ENCODE measurements around the gene TSFM. TPM values are rescaled to one million over a fixed set of nuclear protein-coding genes. Genes with fewer than 3 reads are reported as not detected.

Gene TSFM
- polyA plus RNA-seq, 1 experiment, result 15.1 TPM

- DNase-seq (ENCODE audit: low read depth), result no peak
- H3K27me3 ChIP-seq (ENCODE audit: control insufficient read depth, insufficient read depth, low read length), result peaks cover 51% of the 10 kb centered on the region
- no peak overlapping the region for H3K4me3 ChIP-seq (ENCODE audit: low read depth, low read length)
- H3K36me3 ChIP-seq (ENCODE audit: control insufficient read depth, insufficient read depth, low read length), result no peaks in the 10 kb centered on the region
- CTCF ChIA-PET, result interaction anchor here (1.2 to 1.8 kb wide), 2 partner anchors 9 to 156 kb away, joined by 3 to 5 read pairs; no protein-coding TSS in a partner anchor
- POLR2A ChIA-PET, result no interaction called here
- TF ChIP-seq CTCF (IDR thresholded peaks at IDR 0.05; ENCODE audit: insufficient read depth, low read depth, low read length), result no peak
Observed at GRCh38 chr12:57739387-57739786, 43.2 kb upstream of the TSFM start.

GRCh38 chr12:57739914-57740538 lies 42.6 kb upstream of the TSFM start:
- POLR2A ChIA-PET, result no interaction called here
- CTCF ChIA-PET, result interaction anchor here (0.6 to 1.8 kb wide), 3 partner anchors 9 to 147 kb away, joined by 3 to 5 read pairs (median 3); no protein-coding TSS in a partner anchor
- H3K27me3 ChIP-seq (ENCODE audit: control insufficient read depth, insufficient read depth, low read length), result peaks cover 48% of the 10 kb centered on the region

GRCh38 chr12:57740656-57741412 lies 41.8 kb upstream of the TSFM start:
- DNase-seq (ENCODE audit: low read depth), result no peak
- no peaks in the 10 kb centered on the region for H3K36me3 ChIP-seq (ENCODE audit: control insufficient read depth, insufficient read depth, low read length)
- H3K27me3 ChIP-seq (ENCODE audit: control insufficient read depth, insufficient read depth, low read length), result peaks cover 45% of the 10 kb centered on the region
- no peak for TF ChIP-seq CTCF (IDR thresholded peaks at IDR 0.05; ENCODE audit: insufficient read depth, low read depth, low read length)
- H3K4me3 ChIP-seq (ENCODE audit: low read depth, low read length), result no peak overlapping the region
- CTCF ChIA-PET, result interaction anchor here (0.6 to 1.8 kb wide), 4 partner anchors 10 to 148 kb away, joined by 3 to 5 read pairs (median 4); no protein-coding TSS in a partner anchor
- POLR2A ChIA-PET, result no interaction called here

More at GRCh38 chr12:57739914-57740538, 42.6 kb upstream of the TSFM start:
- Histone ChIP-seq H3K36me3 (ENCODE audit: control insufficient read depth, insufficient read depth, low read length) (no peaks in the 10 kb centered on the region), H3K4me3 (ENCODE audit: low read depth, low read length) (no peak overlapping the region)
- no peak for TF ChIP-seq CTCF (IDR thresholded peaks at IDR 0.05; ENCODE audit: insufficient read depth, low read depth, low read length)
- no peak for DNase-seq (ENCODE audit: low read depth)

- no peak for DNase-seq (ENCODE audit: low read depth)
- ChIA-PET CTCF (interaction anchor here (1.4 kb wide), 1 partner anchor 15 kb away, joined by 4 read pairs; no protein-coding TSS in a partner anchor), POLR2A (no interaction called here)
- TF ChIP-seq CTCF (IDR thresholded peaks at IDR 0.05; ENCODE audit: insufficient read depth, low read depth, low read length), result no peak
- H3K27me3 ChIP-seq (ENCODE audit: control insufficient read depth, insufficient read depth, low read length), result peaks cover 43% of the 10 kb centered on the region
- H3K36me3 ChIP-seq (ENCODE audit: control insufficient read depth, insufficient read depth, low read length), result peaks cover under 1% of the 10 kb centered on the region; the same call in 1 of the 2 replicates
- H3K4me3 ChIP-seq (ENCODE audit: low read depth, low read length), result no peak overlapping the region
Observed at GRCh38 chr12:57741413-57741789, 41.2 kb upstream of the TSFM start.

All from BJ (cell line).